Activated CD4-positive, alpha-beta T cell treated with anti-CD3 and anti-CD28 coated beads, Interleukin-2, amount 10 ng/mL, durations not matched to agents 7 days and 5 days (primary cell): ENCODE results near the gene ADGRG6. TPM values are rescaled to one million over a fixed set of nuclear protein-coding genes. Genes with fewer than 3 reads are reported as not detected.
"Not testable (repeated sequence)": the region's sequence is repeated elsewhere in the genome, so short reads cannot be mapped to it uniquely, and the experiment has no call there.

Experiments used
- CTCF ChIA-PET: fragments of 350-600 bp; sonication (Branson Sonifier 250); formaldehyde crosslinking; loops from one replicate; lab custom pipeline; 2021; ENCODE audit warnings: antibody characterized with exemption; lab: Charles Lee
- POLR2A ChIA-PET: fragments of 350-600 bp; sonication (Branson Sonifier 250); formaldehyde crosslinking; loops from one replicate; lab custom pipeline; 2021; ENCODE audit warnings: antibody characterized with exemption; lab: Charles Lee
- DNase-seq: peaks from one replicate; pipeline ENCODE4 v3.0.0-alpha.2; 2020
- H3K27ac Mint-ChIP-seq: one replicate; pipeline ENCODE4 v1.8.0; 2021; ENCODE audit warnings: mild to moderate bottlenecking, moderate library complexity, mixed read lengths
- H3K27me3 Mint-ChIP-seq: one replicate; pipeline ENCODE4 v1.8.0; 2021; ENCODE audit warnings: mixed read lengths
- H3K36me3 Mint-ChIP-seq: one replicate; pipeline ENCODE4 v1.8.0; 2021; ENCODE audit warnings: low read depth, mixed read lengths
- H3K4me1 Mint-ChIP-seq: one replicate; pipeline ENCODE4 v1.8.0; 2021; ENCODE audit warnings: mixed read lengths
- H3K4me3 Mint-ChIP-seq: one replicate; pipeline ENCODE4 v1.8.0; 2021; ENCODE audit warnings: mild to moderate bottlenecking, moderate library complexity, mixed read lengths
- H3K9me3 Mint-ChIP-seq: one replicate; pipeline ENCODE4 v1.8.0; 2021; ENCODE audit warnings: mixed read lengths
- total RNA-seq, 2 experiments: library from RNA; stranded (reverse); gene quantifications; one replicate each; pipeline ENCODE4 v1.2.3, GENCODE V29; 2021

The ADGRG6 gene
- total RNA-seq, 2 experiments from 2014 or later, result 0.35 to 0.52 TPM

- not testable (repeated sequence) for H3K9me3 Mint-ChIP-seq
These were observed 44.4 kb downstream of the ADGRG6 start for GRCh38 chr6:142346166-142346565.

GRCh38 chr6:142349215-142349823 lies 47.5 kb downstream of the ADGRG6 start:
- Mint-ChIP-seq H3K27ac (no peak overlapping the region), H3K4me1 (no peaks in the 10 kb centered on the region), H3K9me3 (peaks cover 4% of the 10 kb centered on the region), H3K27me3 (peaks cover 5% of the 10 kb centered on the region), H3K36me3 (no peaks in the 10 kb centered on the region), H3K4me3 (no peak overlapping the region)
- ChIA-PET POLR2A (no interaction called here), CTCF (no interaction called here)
- DNase-seq, result no peak

More at GRCh38 chr6:142346166-142346565, 44.4 kb downstream of the ADGRG6 start:
- POLR2A ChIA-PET, H3K27me3 Mint-ChIP-seq, H3K27ac Mint-ChIP-seq, H3K4me3 Mint-ChIP-seq, CTCF ChIA-PET, H3K4me1 Mint-ChIP-seq, H3K36me3 Mint-ChIP-seq, DNase-seq: not testable (repeated sequence)

GRCh38 chr6:142350309-142350708 lies 48.5 kb downstream of the ADGRG6 start:
- H3K4me3 Mint-ChIP-seq, result no peak overlapping the region
- ChIA-PET POLR2A (no interaction called here), CTCF (no interaction called here)
- no peak overlapping the region for H3K27ac Mint-ChIP-seq
- no peaks in the 10 kb centered on the region for H3K4me1 Mint-ChIP-seq
- no peaks in the 10 kb centered on the region for H3K27me3 Mint-ChIP-seq
- H3K9me3 Mint-ChIP-seq, result peaks cover 4% of the 10 kb centered on the region
- no peaks in the 10 kb centered on the region for H3K36me3 Mint-ChIP-seq
- DNase-seq, result no peak

- Mint-ChIP-seq H3K27ac (no peak overlapping the region), H3K9me3 (peaks cover 3% of the 10 kb centered on the region), H3K36me3 (no peaks in the 10 kb centered on the region), H3K4me3 (no peak overlapping the region), H3K4me1 (peaks cover 5% of the 10 kb centered on the region), H3K27me3 (no peaks in the 10 kb centered on the region)
- ChIA-PET POLR2A (no interaction called here), CTCF (interaction anchor here (0.6 kb wide), 1 partner anchor 1407 kb away, joined by 3 read pairs; no protein-coding TSS in a partner anchor)
- DNase-seq, result no peak
These were observed 51.9 kb downstream of the ADGRG6 start for GRCh38 chr6:142353690-142354089.

GRCh38 chr6:142354650-142355049 lies 52.8 kb downstream of the ADGRG6 start:
- Mint-ChIP-seq H3K4me1 (peaks cover 5% of the 10 kb centered on the region), H3K36me3 (no peaks in the 10 kb centered on the region), H3K27me3 (no peaks in the 10 kb centered on the region), H3K27ac (no peak overlapping the region), H3K9me3 (peaks cover 3% of the 10 kb centered on the region), H3K4me3 (no peak overlapping the region)
- DNase-seq, result no peak
- POLR2A ChIA-PET, result no interaction called here
- CTCF ChIA-PET, result no interaction called here

- no peaks in the 10 kb centered on the region for H3K27me3 Mint-ChIP-seq
- H3K9me3 Mint-ChIP-seq, result peaks cover 3% of the 10 kb centered on the region
- H3K4me1 Mint-ChIP-seq, result peaks cover 5% of the 10 kb centered on the region
- ChIA-PET CTCF (interaction anchor here (0.6 kb wide), 1 partner anchor 38 kb away, joined by 4 read pairs; no protein-coding TSS in a partner anchor), POLR2A (no interaction called here)
- H3K27ac Mint-ChIP-seq, result no peak overlapping the region
- DNase-seq, result no peak
- no peak overlapping the region for H3K4me3 Mint-ChIP-seq
- no peaks in the 10 kb centered on the region for H3K36me3 Mint-ChIP-seq
These were observed 53.8 kb downstream of the ADGRG6 start for GRCh38 chr6:142355520-142356174.

GRCh38 chr6:142356201-142356883 lies 54.5 kb downstream of the ADGRG6 start:
- peaks cover 5% of the 10 kb centered on the region for H3K4me1 Mint-ChIP-seq
- H3K27me3 Mint-ChIP-seq, result peaks cover 2% of the 10 kb centered on the region
- ChIA-PET POLR2A (no interaction called here), CTCF (interaction anchor here (0.5 kb wide), 1 partner anchor 70 kb away, joined by 3 read pairs; no protein-coding TSS in a partner anchor)
- no peak for DNase-seq
- peaks cover under 1% of the 10 kb centered on the region for H3K9me3 Mint-ChIP-seq
- no peak overlapping the region for H3K27ac Mint-ChIP-seq
- H3K4me3 Mint-ChIP-seq, result no peak overlapping the region
- H3K36me3 Mint-ChIP-seq, result no peaks in the 10 kb centered on the region

GRCh38 chr6:142356884-142357225 lies 55.0 kb downstream of the ADGRG6 start:
- Mint-ChIP-seq H3K9me3 (no peaks in the 10 kb centered on the region), H3K27ac (no peak overlapping the region), H3K27me3 (peaks cover 2% of the 10 kb centered on the region), H3K4me1 (peaks cover 5% of the 10 kb centered on the region), H3K36me3 (no peaks in the 10 kb centered on the region), H3K4me3 (no peak overlapping the region)
- ChIA-PET POLR2A (no interaction called here), CTCF (interaction anchor here (0.5 kb wide), 1 partner anchor 71 kb away, joined by 3 read pairs; no protein-coding TSS in a partner anchor)
- no peak for DNase-seq

- POLR2A ChIA-PET, result no interaction called here
- no peaks in the 10 kb centered on the region for H3K36me3 Mint-ChIP-seq
- CTCF ChIA-PET, result no interaction called here
- no peak for DNase-seq
- H3K4me1 Mint-ChIP-seq, result peaks cover 5% of the 10 kb centered on the region
- H3K27me3 Mint-ChIP-seq, result peaks cover 3% of the 10 kb centered on the region
- no peak overlapping the region for H3K27ac Mint-ChIP-seq
- no peak overlapping the region for H3K4me3 Mint-ChIP-seq
- no peaks in the 10 kb centered on the region for H3K9me3 Mint-ChIP-seq
These were observed 56.1 kb downstream of the ADGRG6 start for GRCh38 chr6:142357879-142358278.

GRCh38 chr6:142359271-142359960 lies 57.6 kb downstream of the ADGRG6 start:
- Mint-ChIP-seq H3K4me1 (peaks cover 5% of the 10 kb centered on the region), H3K36me3 (no peaks in the 10 kb centered on the region), H3K4me3 (no peak overlapping the region), H3K9me3 (no peaks in the 10 kb centered on the region), H3K27me3 (peaks cover 3% of the 10 kb centered on the region), H3K27ac (no peak overlapping the region)
- ChIA-PET POLR2A (no interaction called here), CTCF (no interaction called here)
- DNase-seq, result no peak

- ChIA-PET POLR2A (no interaction called here), CTCF (no interaction called here)
- Mint-ChIP-seq H3K36me3 (no peaks in the 10 kb centered on the region), H3K27me3 (peaks cover 11% of the 10 kb centered on the region), H3K4me3 (no peak overlapping the region), H3K9me3 (no peaks in the 10 kb centered on the region), H3K4me1 (no peaks in the 10 kb centered on the region), H3K27ac (no peak overlapping the region)
- no peak for DNase-seq
These were observed 59.5 kb downstream of the ADGRG6 start for GRCh38 chr6:142361345-142361744.

GRCh38 chr6:142361779-142362750 lies 60.3 kb downstream of the ADGRG6 start:
- Mint-ChIP-seq H3K9me3 (no peaks in the 10 kb centered on the region), H3K36me3 (no peaks in the 10 kb centered on the region), H3K4me1 (no peaks in the 10 kb centered on the region), H3K4me3 (no peak overlapping the region), H3K27ac (no peak overlapping the region), H3K27me3 (peaks cover 12% of the 10 kb centered on the region)
- no peak for DNase-seq
- POLR2A ChIA-PET, result no interaction called here
- CTCF ChIA-PET, result no interaction called here
